Brain pericyte (primary cell): Measurements from ENCODE around the gene NR2F2.

Source experiments
- DNase-seq: peaks from one replicate; pipeline ENCODE4 v3.0.0-alpha.2; 2012; ENCODE audit warnings: low read depth, low spot score

The NR2F2 gene

GRCh38 chr15:96331945-96332636, 1.6 kb downstream of the NR2F2 start:
- no peak for DNase-seq

GRCh38 chr15:96332637-96333121, 2.2 kb downstream of the NR2F2 start:
- DNase-seq = no peak

- no peak for DNase-seq
These were observed 2.9 kb downstream of the NR2F2 start for GRCh38 chr15:96333131-96334016.

- DNase-seq = no peak
These were observed 3.7 kb downstream of the NR2F2 start for GRCh38 chr15:96334017-96334704.

GRCh38 chr15:96334705-96335410, 4.4 kb downstream of the NR2F2 start:
- DNase-seq = no peak

GRCh38 chr15:96335411-96336024, 5.0 kb downstream of the NR2F2 start:
- no peak for DNase-seq

- DNase-seq = no peak
These were observed 5.7 kb downstream of the NR2F2 start for GRCh38 chr15:96336108-96336595.

- DNase-seq = no peak
These were observed 6.3 kb downstream of the NR2F2 start for GRCh38 chr15:96336596-96337364.

- no peak for DNase-seq
These were observed 7.0 kb downstream of the NR2F2 start for GRCh38 chr15:96337365-96338023.

GRCh38 chr15:96338074-96338765, 7.7 kb downstream of the NR2F2 start:
- DNase-seq = no peak

GRCh38 chr15:96338766-96339618, 8.5 kb downstream of the NR2F2 start:
- no peak for DNase-seq

- DNase-seq = no peak
These were observed 9.3 kb downstream of the NR2F2 start for GRCh38 chr15:96339619-96340347.

- no peak for DNase-seq
These were observed 9.8 kb downstream of the NR2F2 start for GRCh38 chr15:96340348-96340597.

GRCh38 chr15:96340598-96341512, 10.4 kb downstream of the NR2F2 start:
- no peak for DNase-seq

GRCh38 chr15:96341513-96342405, 11.3 kb downstream of the NR2F2 start:
- DNase-seq = no peak
